Muscle layer of duodenum (tissue), 2 donors: ENCODE data around the gene CFDP1.
A peak's percentile ranks its signal among the peaks of the same experiment; 100 is the strongest.

ENCODE experiments used
- H3K27ac ChIP-seq: one replicate; pipeline ENCODE4 v1.7.0; 2013; ENCODE audit warnings: mild to moderate bottlenecking, low read length
- H3K27me3 ChIP-seq: one replicate; pipeline ENCODE4 v1.7.0; 2013; ENCODE audit warnings: low read depth, mild to moderate bottlenecking, control low read depth, low read length
- H3K36me3 ChIP-seq, 2 donors: one replicate each; pipeline ENCODE4 v1.7.0; 2013; ENCODE audit warnings: low read length in 2 of 2, control low read depth in 1 of 2, mild to moderate bottlenecking in 1 of 2; ENCODE audit not compliant: insufficient read depth in 2 of 2, control insufficient read depth in 1 of 2
- H3K4me1 ChIP-seq, 2 donors: one replicate each; pipeline ENCODE4 v1.7.0; 2013; ENCODE audit warnings: low read length in 2 of 2, mild to moderate bottlenecking in 2 of 2, control low read depth in 1 of 2, moderate library complexity in 1 of 2; ENCODE audit not compliant: insufficient read depth in 2 of 2, control insufficient read depth in 1 of 2
- H3K4me3 ChIP-seq, 2 donors: one replicate each; pipeline ENCODE4 v1.7.0; 2013; ENCODE audit warnings: low read length in 2 of 2, low read depth in 1 of 2, mild to moderate bottlenecking in 1 of 2
- H3K9me3 ChIP-seq, 2 donors: one replicate each; pipeline ENCODE4 v1.7.0; 2013; ENCODE audit warnings: low read length in 2 of 2, control low read depth in 1 of 2, mild to moderate bottlenecking in 1 of 2; ENCODE audit not compliant: control insufficient read depth in 1 of 2
- donor health status: healthy.

The CFDP1 gene

DNA sequence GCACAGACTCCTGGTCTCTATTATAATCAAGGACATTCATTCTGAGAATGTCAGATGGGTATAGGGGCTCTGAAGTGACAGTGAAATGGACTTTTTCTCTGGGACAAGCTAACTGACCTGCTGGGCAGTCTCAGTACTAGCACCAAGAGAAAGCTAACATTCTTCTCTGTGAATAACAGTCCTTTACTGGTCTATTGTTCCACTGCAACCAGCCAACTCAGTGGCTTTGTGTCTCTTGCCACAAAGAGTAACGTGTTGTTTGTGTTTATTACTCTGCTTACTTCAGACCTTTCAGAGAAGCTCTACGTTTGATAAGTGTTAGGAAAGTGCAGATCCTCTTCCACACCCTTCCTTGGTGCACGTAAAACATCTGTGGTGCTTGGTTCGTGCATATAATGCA lies 120.4 kb downstream of the CFDP1 start:
- H3K9me3 ChIP-seq = no peaks in the 10 kb centered on the region
- no peak overlapping the region for H3K27ac ChIP-seq
- no peaks in the 10 kb centered on the region for H3K27me3 ChIP-seq
- H3K4me1 ChIP-seq = peaks cover 0 to 11% of the 10 kb centered on the region in 2 donors
- H3K36me3 ChIP-seq = peaks cover 0 to 8% of the 10 kb centered on the region in 2 donors
- no peak overlapping the region for H3K4me3 ChIP-seq

- Histone ChIP-seq H3K36me3 (peaks cover 0 to 8% of the 10 kb centered on the region in 2 donors), H3K9me3 (no peaks in the 10 kb centered on the region), H3K4me3 (no peak overlapping the region), H3K4me1 (peaks cover 4 to 11% of the 10 kb centered on the region in 2 donors), H3K27ac (no peak overlapping the region), H3K27me3 (no peaks in the 10 kb centered on the region)
These were observed 121.8 kb downstream of the CFDP1 start for GRCh38 chr16:75311383-75311938.

DNA sequence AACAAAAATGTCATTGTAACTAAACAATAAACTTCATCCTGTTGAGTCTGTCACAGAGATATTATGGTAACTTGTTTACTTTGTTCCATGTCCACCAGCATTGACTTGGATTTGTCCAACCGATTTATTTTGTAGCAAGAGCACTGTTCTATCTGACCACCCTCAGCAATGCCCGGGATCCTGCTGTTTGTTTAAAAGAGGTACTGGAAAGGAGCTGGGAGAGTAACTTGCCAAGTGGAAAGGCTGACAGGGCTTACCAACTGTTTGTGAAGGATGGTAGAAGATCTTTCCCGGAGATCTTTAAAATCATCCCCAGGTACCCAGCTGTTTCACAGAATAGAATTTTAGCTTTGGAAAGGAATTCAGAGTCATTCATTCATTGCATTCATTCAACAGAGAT lies 122.8 kb downstream of the CFDP1 start:
- Histone ChIP-seq H3K27ac (no peak overlapping the region), H3K27me3 (no peaks in the 10 kb centered on the region), H3K9me3 (no peaks in the 10 kb centered on the region), H3K4me1 (peaks cover 13 to 14% of the 10 kb centered on the region in 2 donors), H3K36me3 (peaks cover 0 to 15% of the 10 kb centered on the region in 2 donors), H3K4me3 (no peak overlapping the region)

DNA sequence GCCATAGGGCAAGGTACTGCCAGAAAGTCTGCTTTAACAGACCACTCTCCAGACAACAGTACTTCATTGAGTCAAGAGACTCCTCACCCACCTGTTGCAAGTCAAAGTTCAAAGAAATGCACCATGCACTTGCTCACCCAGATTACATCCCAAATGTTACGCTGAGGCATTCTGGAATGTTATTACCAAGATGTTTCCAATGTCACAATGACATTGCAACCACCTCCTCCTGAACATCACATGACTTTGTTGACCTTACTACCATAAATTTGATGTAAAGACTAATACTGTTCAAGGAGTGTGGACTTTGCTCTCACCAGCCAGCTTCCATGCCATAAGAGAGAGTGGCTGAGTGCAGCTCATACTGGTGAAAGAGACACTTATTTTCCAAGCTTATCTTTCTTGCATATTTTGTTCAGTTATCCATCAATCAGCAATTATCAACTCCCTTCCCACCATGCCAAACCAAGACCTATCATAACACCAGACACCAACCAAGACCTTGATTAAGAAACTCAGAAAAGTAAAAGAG lies 123.3 kb downstream of the CFDP1 start:
- no peak overlapping the region for H3K4me3 ChIP-seq
- H3K27me3 ChIP-seq = no peaks in the 10 kb centered on the region
- peaks cover 18% of the 10 kb centered on the region in 2 donors for H3K4me1 ChIP-seq
- no peak overlapping the region for H3K27ac ChIP-seq
- peaks cover 0 to 17% of the 10 kb centered on the region in 2 donors for H3K36me3 ChIP-seq
- H3K9me3 ChIP-seq = no peaks in the 10 kb centered on the region

DNA sequence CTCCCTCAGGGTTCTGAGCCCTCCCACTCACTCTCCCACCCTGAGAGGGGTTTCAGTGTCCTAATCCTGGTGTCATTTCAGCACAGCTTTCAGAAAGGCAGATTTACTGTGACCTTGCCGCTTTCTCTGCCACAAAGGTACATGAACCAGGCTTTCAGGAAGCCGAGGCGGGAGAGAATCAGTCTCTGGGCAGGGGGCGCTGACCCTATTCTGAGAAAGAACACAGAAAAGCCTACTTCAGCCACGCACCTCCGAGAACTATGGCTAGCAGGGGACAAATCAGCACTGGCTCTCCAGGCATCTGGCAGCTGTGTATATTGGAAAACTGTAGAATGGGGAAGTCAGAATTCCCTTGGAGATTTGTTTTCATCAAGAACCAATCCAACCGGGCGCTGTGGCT lies 124.1 kb downstream of the CFDP1 start:
- Histone ChIP-seq H3K9me3 (no peaks in the 10 kb centered on the region), H3K27ac (no peak overlapping the region), H3K27me3 (no peaks in the 10 kb centered on the region), H3K4me1 (peaks cover 22 to 25% of the 10 kb centered on the region in 2 donors), H3K4me3 (no peak overlapping the region), H3K36me3 (peaks cover 0 to 25% of the 10 kb centered on the region in 2 donors)

DNA sequence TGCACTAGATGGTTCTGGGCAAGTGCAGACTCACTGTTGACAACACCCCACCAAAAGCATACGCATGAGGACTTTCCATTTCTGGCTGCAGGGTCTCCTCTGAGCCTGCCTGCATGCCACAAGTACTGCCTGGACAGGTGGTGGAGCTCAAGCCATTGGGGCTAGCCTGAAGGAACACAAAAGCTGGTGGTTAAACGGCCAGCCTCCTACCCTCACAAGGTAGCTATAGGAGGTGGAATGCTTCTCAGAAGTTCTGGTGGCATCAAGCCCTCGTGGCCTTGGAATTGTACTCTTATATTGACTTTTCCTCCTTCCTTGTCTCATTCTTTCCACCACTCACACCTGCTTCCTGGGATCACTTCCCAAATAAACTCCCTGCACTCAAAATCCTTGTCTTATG lies 125.3 kb downstream of the CFDP1 start:
- Histone ChIP-seq H3K36me3 (peaks cover 4 to 30% of the 10 kb centered on the region in 2 donors), H3K27me3 (no peaks in the 10 kb centered on the region), H3K9me3 (no peaks in the 10 kb centered on the region), H3K27ac (no peak overlapping the region), H3K4me1 (peaks cover 22 to 25% of the 10 kb centered on the region in 2 donors), H3K4me3 (no peak overlapping the region)

GRCh38 chr16:75307506-75307905 lies 125.8 kb downstream of the CFDP1 start:
- H3K4me3 ChIP-seq = no peak overlapping the region
- no peaks in the 10 kb centered on the region for H3K27me3 ChIP-seq
- peaks cover 22 to 23% of the 10 kb centered on the region in 2 donors for H3K4me1 ChIP-seq
- no peaks in the 10 kb centered on the region for H3K9me3 ChIP-seq
- H3K36me3 ChIP-seq = peaks cover 4 to 25% of the 10 kb centered on the region in 2 donors
- no peak overlapping the region for H3K27ac ChIP-seq

DNA sequence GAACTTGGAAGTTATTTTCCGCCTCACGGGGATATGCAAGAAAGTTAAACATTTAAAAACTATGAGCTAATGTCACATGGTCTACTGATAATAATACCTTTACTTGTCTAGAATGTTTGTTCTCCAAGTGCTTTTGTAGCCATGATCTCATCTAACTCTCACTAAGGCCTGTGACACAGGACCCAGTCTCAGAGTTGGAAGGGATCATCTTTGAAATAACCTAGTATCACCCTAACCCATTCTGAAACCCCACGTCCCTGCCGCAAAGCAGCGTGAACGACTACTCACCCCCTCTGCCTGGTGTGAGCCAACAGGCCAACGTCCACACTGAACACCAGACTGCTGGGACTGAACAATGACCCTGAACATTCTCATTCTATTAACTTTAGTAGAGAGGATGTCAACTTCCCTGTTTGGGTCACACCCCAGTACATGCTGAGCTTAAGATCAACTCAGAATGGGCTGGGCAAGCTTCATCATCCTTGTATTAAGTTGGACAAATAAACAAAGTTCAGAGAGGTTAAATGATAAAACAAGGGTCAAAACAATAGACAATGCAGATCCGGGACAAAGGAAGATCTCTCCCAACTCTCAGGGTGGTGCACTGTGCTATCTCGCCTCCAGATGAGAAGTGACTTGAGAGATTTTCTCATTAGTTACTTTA lies 127.1 kb downstream of the CFDP1 start:
- peak overlapping the region in 1 of 2 donors; percentile 34 for H3K4me3 ChIP-seq
- peaks cover 9 to 26% of the 10 kb centered on the region in 2 donors for H3K36me3 ChIP-seq
- H3K27ac ChIP-seq = peak overlapping the region; percentile 96
- peaks cover 13 to 22% of the 10 kb centered on the region in 2 donors for H3K4me1 ChIP-seq
- no peaks in the 10 kb centered on the region for H3K27me3 ChIP-seq
- H3K9me3 ChIP-seq = no peaks in the 10 kb centered on the region

DNA sequence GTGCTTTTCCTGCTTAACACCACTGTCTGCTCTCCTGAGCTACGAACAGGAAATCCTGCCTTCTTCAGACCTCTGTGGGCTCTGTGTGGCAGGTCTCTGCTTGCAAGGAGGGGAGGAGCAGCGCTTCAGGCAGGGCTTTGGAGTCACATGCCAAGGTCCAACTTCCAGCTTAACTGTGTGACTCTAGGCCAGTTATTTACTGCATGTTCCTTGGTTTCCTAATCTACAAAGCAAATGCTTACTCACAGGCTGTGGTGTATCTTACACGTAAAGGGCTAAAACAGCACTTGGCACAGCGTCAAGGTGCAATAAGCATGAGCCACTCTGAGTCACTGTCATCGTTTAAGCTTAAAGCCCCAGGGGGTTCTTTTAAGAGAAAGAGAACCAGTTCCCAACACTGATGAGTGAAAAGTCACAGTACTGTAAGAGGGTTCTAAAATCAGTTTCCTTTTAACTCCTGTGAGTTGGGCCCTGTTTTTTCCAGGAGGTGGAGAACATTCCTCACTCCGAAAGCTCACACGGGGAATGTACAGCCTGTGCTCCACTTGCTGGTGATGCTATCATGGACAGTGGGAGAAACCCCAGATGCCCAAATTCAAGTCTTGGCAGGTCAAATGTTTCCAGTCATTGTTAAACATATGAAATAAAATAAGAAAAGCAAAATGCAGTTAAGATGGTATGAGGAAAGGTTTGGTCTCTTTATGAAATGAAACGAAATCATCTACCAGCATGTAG lies 127.8 kb downstream of the CFDP1 start:
- Histone ChIP-seq H3K9me3 (no peaks in the 10 kb centered on the region), H3K27me3 (no peaks in the 10 kb centered on the region), H3K27ac (peak overlapping the region; percentile 96), H3K4me1 (peaks cover 13 to 22% of the 10 kb centered on the region in 2 donors), H3K4me3 (peak overlapping the region in 1 of 2 donors; percentile 34), H3K36me3 (peaks cover 13 to 33% of the 10 kb centered on the region in 2 donors)

GRCh38 chr16:75304521-75305363 lies 128.6 kb downstream of the CFDP1 start:
- peak overlapping the region; percentile 96 for H3K27ac ChIP-seq
- H3K9me3 ChIP-seq = no peaks in the 10 kb centered on the region
- peaks cover 13 to 22% of the 10 kb centered on the region in 2 donors for H3K4me1 ChIP-seq
- no peaks in the 10 kb centered on the region for H3K27me3 ChIP-seq
- peak overlapping the region in 1 of 2 donors; percentile 34 for H3K4me3 ChIP-seq
- H3K36me3 ChIP-seq = peaks cover 14 to 38% of the 10 kb centered on the region in 2 donors
